ENCODE data around the gene SHOC2.

- TF ChIP-seq CTCF (IDR thresholded peaks at IDR 0.05) (no peak), POLR2A (IDR thresholded peaks at IDR 0.05) (no peak), EP300 (IDR thresholded peaks at IDR 0.05) (no peak), POLR2AphosphoS5 (IDR thresholded peaks at IDR 0.05) (no peak)
Observed at GRCh38 chr10:111018021-111018420, 98.6 kb downstream of the SHOC2 start.
